Activated CD4-positive, alpha-beta T cell treated with anti-CD3 and anti-CD28 coated beads for 4 hours (primary cell): ENCODE measurements around the gene DOCK1.

Source experiments
- DNase-seq, 2 donors: peaks; one replicate each; pipeline ENCODE4 v3.0.0-alpha.2; 2020

Gene DOCK1

DNA sequence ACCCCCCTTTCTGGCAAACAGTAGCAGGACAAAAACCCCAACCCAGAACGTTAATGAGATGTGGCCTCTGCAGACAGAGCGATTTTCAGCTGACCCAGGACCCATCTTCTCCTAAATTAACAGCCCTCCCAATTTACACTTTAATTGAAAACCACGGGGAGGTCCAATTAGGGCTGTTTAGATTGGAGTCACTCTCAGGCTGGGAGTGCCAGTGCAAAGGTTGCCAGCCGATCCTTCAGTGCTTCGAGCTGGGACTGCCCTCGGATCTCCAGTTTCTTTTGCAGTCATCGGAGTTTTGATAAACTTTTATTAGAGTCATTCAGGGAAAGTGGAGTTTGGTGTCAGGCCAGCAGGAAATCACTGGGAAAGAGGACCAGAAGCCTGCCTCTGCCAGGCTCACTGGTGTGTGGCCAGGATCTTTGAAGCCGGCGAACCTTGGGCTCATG lies 108.0 kb downstream of the DOCK1 start:
- DNase-seq, result no peak

GRCh38 chr10:127013691-127014473 lies 108.7 kb downstream of the DOCK1 start:
- no peak for DNase-seq

DNA sequence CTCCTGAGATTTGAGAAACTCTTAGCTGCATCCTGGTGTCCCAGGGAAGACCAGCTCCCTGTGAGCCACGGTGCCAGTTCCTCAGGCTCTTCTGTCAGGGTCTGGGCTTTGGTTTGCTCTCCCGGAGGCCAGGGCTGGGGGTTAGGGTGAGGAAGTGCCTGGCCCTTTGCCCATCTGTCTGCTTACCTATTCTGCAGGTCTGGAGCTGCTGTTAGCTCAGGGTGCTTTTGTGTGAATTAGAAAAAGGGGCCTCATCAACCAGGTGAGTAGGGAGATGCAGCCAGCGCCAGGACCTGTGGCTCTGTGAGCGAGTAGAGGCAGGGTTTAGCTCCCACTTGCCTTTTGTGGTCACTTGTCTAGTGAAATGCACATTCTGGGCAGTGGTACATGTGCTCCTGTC lies 109.4 kb downstream of the DOCK1 start:
- DNase-seq, result no peak

GRCh38 chr10:127015373-127015772 lies 110.1 kb downstream of the DOCK1 start:
- DNase-seq, result no peak

DNA sequence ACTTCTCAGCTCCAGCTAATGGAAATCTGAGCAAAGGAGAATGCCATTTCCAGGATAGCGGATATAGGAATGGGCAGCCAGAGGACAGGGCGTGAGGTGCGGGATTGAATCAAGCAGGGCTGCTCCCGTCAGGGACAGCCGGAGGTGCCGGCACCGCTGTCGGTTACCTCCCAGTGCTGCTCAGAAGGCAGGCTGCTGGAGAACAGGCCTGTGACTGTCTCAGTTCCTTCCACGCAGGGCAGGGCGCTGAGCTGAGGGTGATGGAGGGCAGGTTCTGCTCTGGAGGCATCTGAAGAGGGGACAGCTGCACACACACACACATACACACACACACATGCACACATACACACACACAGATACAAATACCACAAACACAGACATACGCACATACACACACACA lies 111.1 kb downstream of the DOCK1 start:
- no peak for DNase-seq

- no peak for DNase-seq
Measured at GRCh38 chr10:127017541-127018297, 112.5 kb downstream of the DOCK1 start.

DNA sequence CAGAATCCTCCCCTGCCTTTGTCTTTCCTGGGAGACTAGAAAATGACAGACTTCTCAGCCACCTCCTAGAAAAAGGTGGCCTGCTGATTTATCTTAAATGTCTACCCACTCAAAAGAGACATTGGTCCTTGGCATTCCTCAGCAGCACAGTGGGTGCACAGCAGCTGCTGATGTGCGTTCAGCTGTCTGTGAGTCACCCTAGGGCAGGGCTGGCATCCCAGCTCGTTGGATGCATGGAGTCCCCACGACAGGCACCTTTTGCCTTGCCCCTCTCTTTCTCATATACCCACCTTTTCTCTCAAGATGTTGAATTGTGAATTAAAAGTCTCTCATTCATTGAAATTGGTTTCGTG lies 113.0 kb downstream of the DOCK1 start:
- DNase-seq, result no peak

DNA sequence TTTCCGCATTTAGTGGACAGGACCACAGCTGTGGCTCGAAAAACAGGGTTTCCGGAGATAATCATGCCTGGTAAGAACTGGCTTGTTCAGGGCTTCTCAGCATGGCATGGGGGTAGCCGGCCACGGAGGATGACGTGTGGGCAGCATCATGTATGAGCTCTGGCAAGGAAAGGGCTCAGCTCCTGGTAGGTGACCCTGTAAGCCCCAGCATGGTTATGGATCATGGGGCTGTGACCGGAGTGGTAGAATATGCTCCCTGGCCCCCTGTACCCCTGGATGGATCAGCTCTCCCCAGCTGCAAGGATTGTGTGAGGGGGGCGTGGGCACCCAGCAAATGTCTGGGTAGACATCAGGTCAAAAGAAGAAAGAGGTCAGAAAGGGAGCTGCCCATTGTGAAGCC lies 113.5 kb downstream of the DOCK1 start:
- DNase-seq, result no peak

DNA sequence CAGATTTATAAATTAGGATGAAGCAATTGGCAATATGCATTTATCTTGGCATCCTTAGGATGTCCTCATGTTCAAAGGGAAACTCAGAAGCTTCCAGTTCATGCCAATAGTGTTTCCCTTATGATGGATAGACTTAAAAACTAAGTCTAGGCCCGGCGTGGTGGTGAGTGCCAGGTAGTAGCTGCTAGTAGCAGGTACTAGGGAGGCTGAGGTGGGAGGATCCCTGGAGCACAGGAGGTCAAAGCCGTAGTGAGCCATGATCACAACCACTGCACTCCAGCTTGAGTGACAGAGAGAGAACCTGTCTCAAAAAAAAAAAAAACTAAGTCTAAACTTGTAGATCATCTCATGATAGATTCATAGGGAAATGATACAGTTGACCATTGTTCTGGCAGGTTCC lies 115.0 kb downstream of the DOCK1 start:
- DNase-seq, result no peak

GRCh38 chr10:127021801-127022200 lies 116.6 kb downstream of the DOCK1 start:
- DNase-seq, result no peak

GRCh38 chr10:127024685-127025435 lies 119.6 kb downstream of the DOCK1 start:
- no peak for DNase-seq

DNA sequence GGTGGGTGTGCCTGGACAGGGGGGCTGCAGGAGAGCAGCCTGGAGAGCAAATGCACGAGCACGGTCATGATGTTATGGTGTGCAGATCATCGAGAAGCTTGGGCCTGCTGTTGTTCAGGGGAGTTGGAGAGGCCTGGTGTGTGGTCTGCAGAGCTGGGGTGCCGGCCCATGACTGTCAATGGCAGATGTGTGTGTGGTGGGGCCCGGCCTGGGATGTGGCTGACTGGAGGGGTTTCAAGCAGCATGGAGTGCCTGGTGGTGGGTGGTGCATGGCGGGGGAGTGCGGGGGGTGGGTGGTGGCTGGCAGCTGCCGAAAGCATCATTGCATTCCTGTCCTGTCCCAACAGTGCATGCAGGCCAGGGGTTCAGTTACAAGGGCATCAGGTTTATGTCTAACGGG lies 122.6 kb downstream of the DOCK1 start:
- no peak for DNase-seq

- DNase-seq, result no peak
Measured at GRCh38 chr10:127028556-127028955, 123.3 kb downstream of the DOCK1 start.

DNA sequence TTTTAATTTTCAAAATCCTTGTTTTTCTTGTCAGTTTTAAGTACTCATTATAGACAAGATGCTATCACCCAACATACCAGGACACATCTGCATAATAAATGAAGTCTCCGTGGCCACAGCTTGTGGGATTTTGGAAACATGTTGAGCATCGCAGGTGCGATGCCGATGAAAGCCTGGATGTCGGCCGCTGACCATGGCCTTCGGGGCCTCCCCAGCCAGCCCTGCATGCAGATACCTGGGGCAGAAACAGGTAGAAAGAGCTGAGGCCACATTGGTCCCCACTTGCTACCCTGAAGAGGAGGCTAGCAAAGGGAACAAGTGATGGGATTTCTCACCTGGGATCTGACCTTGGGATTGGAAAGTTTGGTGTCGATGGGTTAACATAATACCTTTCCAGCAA lies 123.8 kb downstream of the DOCK1 start:
- no peak for DNase-seq

DNA sequence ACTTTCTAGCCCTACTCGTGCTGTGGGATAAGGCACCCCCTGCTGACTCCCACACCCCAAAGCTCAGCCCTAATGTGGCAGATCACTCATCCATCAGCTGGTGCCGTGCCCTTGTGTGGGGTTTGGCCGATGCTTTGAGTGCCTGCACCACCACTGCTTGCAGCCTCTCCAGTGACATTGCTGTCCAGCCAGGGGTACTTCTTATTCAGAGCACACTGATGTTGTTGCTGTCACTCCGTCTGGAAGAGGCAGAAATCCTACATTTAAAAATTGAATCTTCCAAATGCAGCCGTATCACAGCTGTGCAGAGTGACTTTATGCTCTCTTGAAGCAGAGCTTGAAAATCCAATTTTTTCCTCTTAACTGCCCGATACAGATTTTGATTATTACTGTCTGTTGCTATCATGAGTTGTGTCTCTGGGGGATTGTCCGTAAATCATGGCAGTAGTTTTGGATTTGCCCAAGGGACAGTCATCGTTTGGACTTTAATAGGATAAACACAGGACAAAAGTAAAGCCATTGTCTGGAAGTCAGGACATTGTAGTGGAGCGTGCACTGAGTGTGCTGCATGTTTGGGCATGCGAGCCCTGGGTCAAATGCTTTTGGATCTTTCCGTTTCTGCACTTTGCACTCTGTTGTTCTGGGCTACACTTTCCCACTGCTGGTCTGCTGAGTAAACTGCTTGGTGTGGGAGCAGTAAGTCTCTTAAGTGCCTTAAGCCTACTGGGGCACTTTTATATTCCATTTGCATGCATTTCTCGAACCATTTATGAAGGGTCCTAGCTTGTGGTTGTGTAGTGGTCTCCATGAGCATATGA lies 128.2 kb downstream of the DOCK1 start:
- no peak for DNase-seq

DNA sequence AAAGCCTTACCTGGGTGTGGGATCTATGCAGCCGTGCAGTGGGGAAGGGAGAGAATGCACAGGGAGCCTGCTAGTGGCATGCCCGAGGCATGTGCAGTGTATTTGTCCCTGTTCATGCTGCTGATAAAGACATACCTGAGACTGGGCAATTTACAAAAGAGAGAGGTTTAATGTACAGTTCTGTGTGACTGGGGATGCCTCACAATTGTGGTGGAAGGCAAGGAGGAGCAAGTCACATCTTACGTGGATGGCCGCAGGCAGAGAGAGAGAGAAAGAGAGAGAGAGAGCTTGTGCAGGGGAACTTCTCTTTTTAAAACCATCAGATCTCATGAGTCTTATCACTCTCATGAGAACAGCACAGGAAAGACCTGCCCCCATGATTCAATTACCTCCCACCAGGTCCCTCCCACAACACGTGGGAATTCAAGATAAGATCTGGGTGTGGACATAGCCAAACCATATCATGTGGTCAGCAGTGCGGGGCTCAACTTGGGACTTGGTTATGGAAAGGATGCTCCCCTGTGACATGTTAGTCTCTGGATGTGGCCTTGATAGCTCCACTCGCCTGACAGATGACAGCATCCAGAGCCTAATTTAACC lies 128.9 kb downstream of the DOCK1 start:
- DNase-seq, result no peak

DNA sequence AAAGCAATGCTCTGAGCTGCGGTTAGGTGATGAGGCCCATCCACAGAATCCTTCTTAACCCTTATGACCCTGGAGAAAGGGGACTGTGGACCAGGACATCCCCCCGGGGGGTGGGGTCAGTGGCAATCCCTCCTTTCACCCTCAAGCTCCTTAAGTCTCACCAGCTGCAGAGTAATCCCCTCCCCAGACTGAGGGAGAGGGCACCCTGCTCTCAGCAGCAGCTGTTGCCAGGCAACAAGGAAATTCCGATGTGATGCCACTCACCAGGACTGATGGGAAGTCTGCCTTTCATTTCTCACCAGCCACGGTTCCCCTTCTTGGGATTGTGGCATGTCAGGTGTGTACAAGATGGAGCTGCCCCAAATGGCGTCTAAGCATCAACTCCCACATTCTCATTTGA lies 129.6 kb downstream of the DOCK1 start:
- DNase-seq, result no peak

DNA sequence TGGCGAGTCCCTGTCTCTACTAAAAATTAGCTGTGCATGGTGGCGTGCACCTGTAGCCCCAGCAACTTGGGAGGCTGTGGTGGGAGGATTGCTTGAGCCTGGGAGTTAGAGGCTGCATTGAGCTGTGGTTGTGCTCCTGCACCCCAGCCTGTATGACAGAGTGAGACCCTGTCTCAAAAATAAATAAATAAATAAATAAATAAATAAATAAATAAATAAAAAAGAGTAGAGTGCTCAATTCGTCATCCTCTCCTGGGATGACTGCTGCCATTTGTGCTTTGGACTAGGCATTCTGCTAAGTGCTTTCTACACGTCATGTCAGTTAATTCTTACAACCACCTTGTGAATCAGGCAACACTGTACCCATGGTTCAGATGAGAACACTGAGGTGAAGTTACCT lies 130.6 kb downstream of the DOCK1 start:
- DNase-seq, result no peak

- no peak for DNase-seq
Measured at GRCh38 chr10:127036987-127037386, 131.8 kb downstream of the DOCK1 start.

GRCh38 chr10:127039435-127039834 lies 134.2 kb downstream of the DOCK1 start:
- DNase-seq, result no peak

DNA sequence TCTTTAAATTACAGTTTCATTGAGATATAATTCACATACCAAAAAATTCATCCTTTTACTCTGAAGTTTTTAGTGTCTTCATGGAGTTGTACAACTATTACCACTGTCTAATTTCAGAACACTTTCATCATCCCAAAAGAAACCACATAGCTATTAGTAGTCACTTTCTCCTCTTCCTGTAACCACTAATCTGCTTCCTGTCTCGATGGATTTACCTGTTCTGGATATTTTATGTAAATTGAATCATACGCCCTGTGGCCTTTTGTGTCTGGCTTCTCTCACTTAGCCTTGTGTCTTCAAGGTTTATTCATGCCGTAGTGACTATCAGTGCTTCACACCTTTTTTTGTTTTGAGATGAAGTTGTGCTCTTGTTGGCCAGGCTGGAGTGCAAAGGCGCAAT lies 135.5 kb downstream of the DOCK1 start:
- DNase-seq, result no peak

DNA sequence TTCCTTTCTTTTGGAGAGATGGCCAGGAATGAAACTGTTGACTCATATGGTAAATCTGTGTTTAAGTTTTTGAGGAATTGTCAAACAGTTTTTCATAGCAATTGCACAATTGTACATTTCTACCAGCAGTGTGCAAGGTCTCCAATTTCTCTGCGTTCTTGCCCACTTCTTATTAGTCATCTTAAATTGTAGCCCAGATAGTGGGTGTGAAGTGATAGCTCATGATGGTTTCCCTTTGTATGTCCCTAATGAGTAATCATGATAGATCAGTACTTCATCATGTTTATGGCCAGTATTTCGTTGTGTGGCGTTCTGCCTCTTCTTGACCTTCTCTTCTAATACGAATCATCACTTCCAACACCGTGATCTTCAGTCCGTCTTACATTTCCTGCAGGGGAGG lies 136.3 kb downstream of the DOCK1 start:
- DNase-seq, result no peak

DNA sequence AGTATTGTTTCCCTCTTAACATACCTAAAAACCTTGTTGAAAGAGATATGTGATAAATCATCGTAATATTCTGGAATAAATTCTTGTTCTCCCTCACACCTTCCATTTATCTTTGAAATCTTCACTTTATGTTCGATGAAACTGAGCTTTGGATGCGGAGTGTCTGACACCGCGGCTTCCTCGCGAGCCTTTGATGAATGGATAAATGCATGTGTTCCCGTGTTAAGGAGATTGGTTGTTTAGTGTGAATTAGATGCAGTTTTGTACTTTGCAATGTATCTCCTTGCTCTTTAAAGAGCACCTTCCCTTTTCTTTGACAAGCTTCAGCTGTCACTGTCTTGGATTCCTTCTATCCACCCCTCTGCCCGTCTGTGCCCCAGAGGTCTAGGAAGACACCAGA lies 138.1 kb downstream of the DOCK1 start:
- DNase-seq, result no peak
